HS-5 (cell line): Measurements from ENCODE around the gene TCFL5.

Experiments
- DNase-seq: peaks from one replicate; pipeline ENCODE4 v3.0.0-alpha.2; 2012; ENCODE audit warnings: low read depth

TCFL5 gene

DNA sequence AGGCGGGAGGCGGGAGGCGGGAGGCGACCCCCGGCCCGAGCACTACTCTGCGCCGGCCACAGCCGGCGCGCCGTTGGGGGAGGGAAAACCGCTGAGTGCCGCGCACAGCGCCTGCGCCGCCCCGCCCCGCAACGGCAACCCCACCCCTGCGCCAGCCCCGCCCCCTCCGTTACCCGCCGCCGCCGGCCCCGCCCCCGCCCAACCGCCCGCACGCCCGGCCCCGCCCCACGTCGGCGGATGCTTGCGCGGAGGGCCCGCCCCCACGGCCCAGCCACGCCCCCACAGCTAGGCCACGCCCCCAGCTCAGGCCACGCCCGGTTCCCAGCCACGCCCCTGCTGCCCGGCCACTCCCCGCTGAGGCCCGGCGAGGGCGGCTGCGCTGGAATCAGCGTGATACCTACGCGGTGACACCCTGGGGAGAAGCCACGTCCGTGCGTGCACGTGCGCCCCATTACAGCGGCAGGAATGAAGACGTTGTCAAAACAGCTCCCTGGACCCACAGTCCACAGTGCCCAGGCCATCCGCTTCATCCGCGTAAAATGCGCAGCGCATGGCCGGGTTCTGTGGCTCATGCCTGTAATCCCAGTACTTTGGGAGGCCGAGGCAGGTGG, at the start of gene TCFL5:
TCFL5 (minus strand) TSS at position 97 of the 611 bp plus-strand sequence. CDS start 152 bp downstream, outside the sequence.
- peak; percentile 34 for DNase-seq

DNA sequence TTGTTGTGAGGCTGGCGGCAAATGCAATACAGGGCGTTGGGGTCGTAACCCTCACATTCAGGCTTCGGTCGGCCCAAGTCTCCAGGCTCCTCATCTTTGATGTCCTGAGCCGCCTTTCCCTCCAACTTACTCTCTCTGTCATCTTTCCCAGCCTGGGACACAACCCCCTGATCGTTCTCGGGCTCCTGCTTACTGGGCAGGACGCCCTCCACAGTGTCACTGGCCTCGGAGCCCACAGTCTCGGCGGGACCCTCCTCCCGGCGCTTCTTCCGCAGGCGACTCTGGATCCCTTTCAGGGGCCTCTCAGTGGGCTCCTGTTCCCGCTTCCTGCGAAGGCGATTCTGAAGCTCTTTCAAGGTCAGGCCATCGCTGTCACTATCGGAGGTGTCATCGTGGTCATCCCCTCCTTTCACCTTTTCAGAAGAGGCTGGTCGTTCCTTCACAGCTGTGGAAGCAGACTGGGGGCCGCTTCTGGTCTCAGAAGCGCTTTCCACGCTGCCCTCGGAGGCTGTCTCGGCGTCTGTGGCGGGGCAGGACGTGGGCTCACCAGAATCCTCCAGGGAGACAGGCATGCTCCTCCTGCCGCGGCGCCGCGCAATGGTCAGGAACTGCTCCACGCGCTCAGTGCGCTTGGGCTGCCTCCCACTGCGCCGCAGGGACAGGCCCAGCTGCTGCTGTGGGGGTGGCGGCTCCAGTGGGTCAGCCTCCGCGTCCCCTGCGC, 49.3 kb upstream of the TCFL5 start:
- DNase-seq, result no peak

- no peak for DNase-seq
These were observed 48.7 kb upstream of the TCFL5 start for GRCh38 chr20:62910217-62910766.

- DNase-seq, result no peak
These were observed 47.6 kb upstream of the TCFL5 start for GRCh38 chr20:62908971-62909791.

GRCh38 chr20:62907384-62908317, 46.0 kb upstream of the TCFL5 start:
- no peak for DNase-seq

GRCh38 chr20:62906647-62907375, 45.2 kb upstream of the TCFL5 start:
- no peak for DNase-seq

- DNase-seq, result no peak
These were observed 44.6 kb upstream of the TCFL5 start for GRCh38 chr20:62906209-62906608.

DNA sequence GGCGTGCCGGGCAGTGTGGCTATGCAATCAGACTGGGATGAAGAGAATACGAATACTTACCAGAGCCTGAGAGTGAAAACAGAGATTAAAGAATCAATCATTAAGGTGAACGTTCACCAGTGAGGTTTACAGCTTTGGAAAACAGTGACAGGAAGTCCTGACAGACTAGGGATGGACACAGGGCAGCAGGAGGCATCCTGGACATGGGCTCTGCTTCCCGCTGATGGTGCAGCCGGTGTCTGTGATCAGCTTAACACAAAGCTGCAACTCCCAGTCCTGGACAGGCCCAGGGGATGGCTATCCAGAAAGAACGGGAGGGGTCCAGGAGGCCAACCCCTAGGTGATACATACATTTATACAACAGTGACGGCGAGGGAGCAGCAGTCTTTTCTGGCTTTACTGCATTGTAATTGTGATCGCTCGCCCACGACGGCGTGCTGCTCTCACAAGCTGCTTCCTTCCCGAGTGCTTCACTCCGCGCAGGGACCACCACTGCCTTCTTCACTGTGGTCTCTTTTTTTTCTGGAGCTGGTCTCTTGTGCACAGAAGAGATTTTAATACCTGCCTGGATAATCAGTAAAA, 44.0 kb upstream of the TCFL5 start:
- DNase-seq, result no peak

DNA sequence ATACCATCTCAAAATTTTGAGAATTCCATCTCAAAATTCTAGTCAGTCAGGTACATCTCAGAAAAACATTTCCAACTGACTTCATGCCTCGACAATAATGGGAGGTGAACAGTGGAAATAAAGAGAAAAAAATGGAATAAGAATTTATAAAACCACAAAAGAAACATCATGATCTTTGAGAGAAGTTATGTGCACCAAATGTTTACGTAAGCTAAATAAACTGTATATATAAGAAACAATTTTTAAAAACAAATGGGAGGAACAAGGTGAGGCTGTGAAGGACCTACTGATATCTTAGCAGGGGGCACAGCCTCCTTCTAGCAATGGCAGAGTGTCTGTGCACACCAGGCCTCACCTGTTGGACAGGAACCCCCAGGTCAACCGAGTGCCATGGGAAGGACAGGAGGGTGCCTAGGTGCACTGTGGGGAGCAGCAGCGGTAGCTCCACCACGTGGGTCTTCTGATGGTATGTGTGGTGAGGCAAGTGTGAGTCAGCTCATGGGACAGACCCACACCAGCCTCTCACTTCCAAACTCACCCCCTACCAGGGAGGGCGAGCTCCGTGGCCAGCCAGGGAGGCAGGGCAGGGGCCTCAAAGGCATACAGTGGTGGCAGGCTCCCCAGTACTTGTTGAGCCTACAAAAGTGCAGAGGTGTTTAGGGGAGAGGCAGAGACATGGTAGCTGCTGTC, 41.4 kb upstream of the TCFL5 start:
- no peak for DNase-seq

- DNase-seq, result no peak
These were observed 40.3 kb upstream of the TCFL5 start for GRCh38 chr20:62901891-62902290.

- no peak for DNase-seq
These were observed 39.3 kb upstream of the TCFL5 start for GRCh38 chr20:62900692-62901584.

- peak; percentile 22 for DNase-seq
These were observed 38.5 kb upstream of the TCFL5 start for GRCh38 chr20:62900052-62900691.

DNA sequence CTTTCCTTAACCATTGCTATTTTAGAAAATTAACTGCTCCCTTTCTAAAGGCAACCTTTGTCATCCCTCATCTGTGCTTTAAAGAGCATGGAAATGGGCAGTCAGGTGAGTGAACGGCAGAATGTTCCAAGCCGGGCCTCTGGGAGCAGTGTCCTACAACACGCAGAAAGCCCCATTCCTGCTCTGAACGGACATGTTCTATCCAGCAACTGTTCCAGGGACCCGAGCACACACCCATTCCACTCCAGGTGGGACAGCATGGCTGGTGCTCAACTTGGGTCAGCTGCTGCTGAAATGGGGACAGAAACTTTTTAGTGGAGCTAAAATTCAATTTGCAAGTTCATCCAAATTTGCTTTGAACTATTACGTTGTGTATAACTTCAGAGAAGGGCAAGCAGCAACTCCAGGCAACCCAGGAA, 38.0 kb upstream of the TCFL5 start:
- no peak for DNase-seq

- no peak for DNase-seq
These were observed 37.5 kb upstream of the TCFL5 start for GRCh38 chr20:62898970-62899632.

GRCh38 chr20:62898093-62898964, 36.7 kb upstream of the TCFL5 start:
- DNase-seq, result no peak

DNA sequence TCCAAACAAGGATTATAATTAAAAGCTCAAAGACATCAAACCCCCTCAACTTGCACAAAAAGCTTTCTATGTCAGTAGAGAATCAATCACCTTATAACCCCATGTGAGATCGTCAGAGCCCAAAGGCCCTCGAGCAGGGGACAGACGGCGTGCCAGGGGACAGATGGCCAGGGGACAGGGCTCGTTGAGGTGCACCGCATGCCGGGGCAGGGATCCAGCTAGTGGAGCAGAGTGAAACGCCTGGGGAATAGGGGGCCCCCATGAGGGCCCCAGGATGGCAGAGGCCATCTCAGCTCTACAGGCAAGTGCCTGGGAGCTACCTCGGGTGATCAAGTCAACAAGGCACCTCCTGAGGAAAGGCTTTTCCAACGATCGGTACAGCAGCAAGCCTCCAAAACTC, 36.0 kb upstream of the TCFL5 start:
- no peak for DNase-seq

DNA sequence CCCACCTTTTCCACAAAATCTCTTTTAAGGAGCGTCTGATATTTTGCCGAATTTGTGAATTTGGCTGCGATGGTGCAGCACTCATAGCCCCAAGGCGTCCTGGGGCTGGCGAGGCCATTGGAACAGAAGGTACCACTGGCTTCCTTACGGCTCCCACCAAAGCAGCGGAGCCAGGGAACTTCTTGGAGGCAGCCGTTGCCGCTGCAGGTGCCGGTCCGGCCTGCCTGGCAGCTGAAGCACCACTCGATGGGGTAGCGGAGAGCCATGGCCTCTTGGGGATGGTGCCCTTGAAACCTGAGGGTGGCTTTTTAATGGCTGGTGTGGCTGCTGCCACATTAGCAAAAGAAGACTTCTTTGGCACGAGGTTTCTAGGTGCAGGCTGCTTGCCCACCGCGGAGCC, 34.9 kb upstream of the TCFL5 start:
- no peak for DNase-seq
